ENCODE data around the gene POLN.

DNA sequence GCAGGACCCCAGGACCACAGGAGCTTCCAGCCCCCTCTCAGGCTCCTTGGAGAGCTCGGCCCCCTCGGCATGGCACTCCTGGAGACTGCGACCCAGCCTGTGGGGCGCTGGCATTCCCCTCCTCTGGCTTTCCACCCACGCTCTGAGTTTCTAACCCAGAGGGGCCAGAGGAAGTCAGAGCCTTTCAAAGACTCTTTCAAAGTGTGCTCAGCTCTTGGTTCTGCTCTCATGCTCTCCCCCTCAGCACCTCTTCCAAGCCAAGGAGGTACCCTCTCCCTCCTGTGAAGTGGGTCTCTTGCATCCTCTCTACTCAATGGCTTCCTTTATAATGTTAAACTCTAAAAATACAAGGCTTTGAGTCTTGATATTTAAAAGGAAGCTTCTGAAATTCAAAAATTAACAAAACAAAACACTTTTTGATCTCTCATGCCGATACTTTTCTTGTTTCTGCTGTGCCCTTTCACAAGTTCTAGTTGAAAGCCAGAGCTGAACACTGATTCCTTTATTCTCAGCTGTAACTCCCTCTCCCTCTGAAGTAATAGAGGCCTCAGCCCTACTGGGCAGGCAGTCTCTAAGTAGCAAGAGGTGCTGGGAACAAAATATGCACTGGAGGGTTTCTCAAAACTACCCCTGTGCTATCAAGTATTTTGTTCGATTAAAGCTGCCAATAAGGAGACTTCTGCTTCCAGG is 100.0 kb downstream of the POLN start:
- TF ChIP-seq RFX5 (IDR thresholded peaks at IDR 0.05; ENCODE audit: low read depth, low read length) = no peak
- no peak for TF ChIP-seq USF2 (IDR thresholded peaks at IDR 0.05; ENCODE audit: low read depth, low read length)
- TF ChIP-seq SMC3 (IDR thresholded peaks at IDR 0.05; ENCODE audit: low read depth, low read length) = no peak
- no peak for TF ChIP-seq POLR2A (IDR thresholded peaks at IDR 0.05; ENCODE audit: low read depth, low read length)
- TF ChIP-seq CTCF (conservative IDR thresholded peaks at IDR 0.05; ENCODE audit: low read depth, low read length) = no peak
- TF ChIP-seq BHLHE40 (IDR thresholded peaks at IDR 0.05; ENCODE audit: low read depth, low read length) = no peak
- TF ChIP-seq RCOR1 (IDR thresholded peaks at IDR 0.05; ENCODE audit: insufficient replicate concordance, low read length) = no peak
- no peak for TF ChIP-seq RAD21 (IDR thresholded peaks at IDR 0.05; ENCODE audit: low read length)
- TF ChIP-seq FOS (IDR thresholded peaks at IDR 0.05; ENCODE audit: low read depth, low read length) = no peak
- TF ChIP-seq MXI1 (IDR thresholded peaks at IDR 0.05; ENCODE audit: borderline replicate concordance, low read depth, low read length) = no peak
- TF ChIP-seq CEBPB (IDR thresholded peaks at IDR 0.05; ENCODE audit: low read depth, low read length) = no peak
- TF ChIP-seq ELK1 (IDR thresholded peaks at IDR 0.05; ENCODE audit: borderline replicate concordance, low read depth, low read length) = no peak

Data from IMR-90 (cell line).